LNCaP clone FGC (cell line): ENCODE results near the gene OTOG.
A peak's percentile ranks its signal among the peaks of the same experiment; 100 is the strongest.

ENCODE experiments used
- DNase-seq: peaks from one replicate; pipeline ENCODE4 v3.0.0-alpha.2; 2011; ENCODE audit warnings: low read depth
- H3K4me3 ChIP-seq: 2 replicates; pipeline ENCODE4 v1.5.1; 2011; ENCODE audit warnings: mild to moderate bottlenecking, low read depth, low read length, control low read depth
- CTCF ChIP-seq: IDR thresholded peaks from 2 replicates; pipeline ENCODE4 v1.5.1; 2012; ENCODE audit warnings: mild to moderate bottlenecking; ENCODE audit not compliant: control insufficient read depth, insufficient read depth; ENCODE audit errors: extremely low read depth

The OTOG gene

GRCh38 chr11:17595526-17596309 lies 48.7 kb downstream of the OTOG start:
- no peak overlapping the region for H3K4me3 ChIP-seq
- no peak for DNase-seq
- TF ChIP-seq CTCF: no peak

- no peak for TF ChIP-seq CTCF
- no peak overlapping the region for H3K4me3 ChIP-seq
- DNase-seq: no peak
Observed at GRCh38 chr11:17596310-17596669, 49.2 kb downstream of the OTOG start.

- no peak for TF ChIP-seq CTCF
- no peak overlapping the region for H3K4me3 ChIP-seq
Observed at GRCh38 chr11:17596711-17597110, 49.7 kb downstream of the OTOG start.

GRCh38 chr11:17597770-17598169 lies 50.7 kb downstream of the OTOG start:
- DNase-seq: no peak
- no peak overlapping the region for H3K4me3 ChIP-seq
- no peak for TF ChIP-seq CTCF

More at GRCh38 chr11:17596711-17597110, 49.7 kb downstream of the OTOG start:
- no peak for DNase-seq

- DNase-seq: peak; percentile 1
- no peak overlapping the region for H3K4me3 ChIP-seq
- peak; percentile 98 for TF ChIP-seq CTCF
Observed at GRCh38 chr11:17598700-17599459, 51.8 kb downstream of the OTOG start.

GRCh38 chr11:17599460-17599925 lies 52.4 kb downstream of the OTOG start:
- TF ChIP-seq CTCF: no peak
- DNase-seq: no peak
- H3K4me3 ChIP-seq: no peak overlapping the region
